ENCODE measurements around the gene CCL20. TPM values are rescaled to one million over a fixed set of nuclear protein-coding genes. Genes with fewer than 3 reads are reported as not detected.

Gene CCL20
- total RNA-seq, 1 experiment from 2014 or later, result not detected

DNA sequence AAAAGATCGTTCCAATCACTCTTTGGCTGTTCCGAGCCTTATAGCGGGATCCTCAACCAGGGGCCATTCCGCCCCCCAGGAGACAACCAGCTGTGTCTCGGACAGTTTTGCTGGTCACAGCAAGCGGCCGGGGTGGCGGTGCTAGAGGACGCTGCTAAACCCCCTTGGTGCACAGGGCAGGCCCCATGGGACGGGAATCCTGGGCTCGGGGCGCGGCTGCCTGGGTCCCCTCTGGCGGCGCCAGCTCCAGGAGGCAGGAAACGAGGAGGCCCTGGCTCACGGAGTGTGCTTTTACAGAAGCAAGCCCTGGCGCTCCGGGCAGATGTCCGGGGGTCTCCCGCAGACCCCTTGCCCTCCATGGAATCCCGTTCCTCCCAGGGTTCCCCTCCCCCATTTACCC is 45.8 kb upstream of the CCL20 start:
- Histone ChIP-seq H3K4me3 (ENCODE audit: low read depth, low read length, poor library complexity, severe bottlenecking) (no peak overlapping the region), H3K9me3 (ENCODE audit: low read depth, low read length, poor library complexity, severe bottlenecking) (no peaks in the 10 kb centered on the region), H3K27me3 (replicated peaks; ENCODE audit: insufficient read depth, low read depth, low read length, poor library complexity) (no peaks in the 10 kb centered on the region), H3K36me3 (ENCODE audit: insufficient read depth, low read length, poor library complexity, severe bottlenecking) (no peaks in the 10 kb centered on the region), H3K27ac (ENCODE audit: low read depth, low read length, poor library complexity, severe bottlenecking) (no peak overlapping the region), H3K4me1 (ENCODE audit: insufficient read depth, low read length, poor library complexity, severe bottlenecking) (peaks cover 7% of the 10 kb centered on the region)
- intact Hi-C loops (cut with micrococcal nuclease; ENCODE audit: unreplicated experiment), result loop anchor here (2.0 to 5.0 kb wide), 4 partner anchors 109 to 636 kb away; no protein-coding TSS in a partner anchor
- DNase-seq (ENCODE audit: low spot score), result no peak
- ChIA-PET POLR2A (ENCODE audit: low non-redundant PET) (no interaction called here), CTCF (no interaction called here)
- BruUV-seq (replicated peaks), result no TSS peak
- TF ChIP-seq EZH2 (IDR thresholded peaks at IDR 0.05; ENCODE audit: borderline replicate concordance, low read depth, low read length, poor library complexity, severe bottlenecking) (no peak), CTCF (conservative IDR thresholded peaks at IDR 0.05; ENCODE audit: low read depth, low read length) (no peak)

DNA sequence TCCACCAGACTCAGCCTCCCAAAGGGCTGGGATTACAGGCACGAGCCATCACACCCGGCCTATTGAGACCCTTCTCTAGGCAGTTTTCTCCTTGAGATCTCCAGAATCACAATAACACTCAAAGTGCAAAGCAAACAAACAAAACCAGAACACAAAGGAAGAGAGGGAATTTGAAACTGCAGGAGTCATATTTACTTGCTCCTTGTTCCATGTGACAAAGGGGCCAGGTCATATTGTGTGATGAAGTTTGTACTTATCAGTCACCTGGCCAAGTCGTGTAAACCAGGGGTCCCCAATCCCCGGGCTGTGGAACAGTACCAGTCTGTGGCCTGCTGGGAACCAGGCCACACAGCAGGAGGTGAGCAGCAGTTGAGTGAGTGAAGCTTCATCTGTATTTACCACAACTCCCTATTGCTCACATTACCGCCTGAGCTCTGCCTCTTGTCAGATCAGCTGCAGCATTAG is 41.4 kb upstream of the CCL20 start:
- BruUV-seq (replicated peaks), result no TSS peak
- no peak for DNase-seq (ENCODE audit: low spot score)
- CTCF ChIA-PET, result no interaction called here

DNA sequence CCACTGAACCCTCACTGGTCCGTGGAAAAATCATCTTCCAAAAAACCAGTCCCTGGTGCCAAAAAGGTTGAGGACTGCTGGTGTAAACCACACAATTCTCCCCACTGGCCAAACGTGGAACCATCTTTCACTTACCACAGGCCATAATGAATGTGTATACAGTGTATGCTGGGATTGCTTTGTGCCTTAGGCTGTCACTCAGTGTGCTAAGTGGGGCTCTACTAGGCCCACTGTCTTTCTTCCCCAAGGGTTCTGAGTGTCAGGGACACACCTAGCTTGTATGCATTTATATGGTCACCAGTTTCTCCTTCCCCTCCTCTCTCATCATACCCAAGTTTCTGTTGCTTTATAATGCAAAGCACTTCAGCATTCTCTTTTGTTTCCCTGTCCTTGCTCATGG is 40.7 kb upstream of the CCL20 start:
- POLR2A ChIA-PET (ENCODE audit: low non-redundant PET), result no interaction called here
- no peak for DNase-seq (ENCODE audit: low spot score)

More for the DNA sequence above, 41.4 kb upstream of the CCL20 start:
- Histone ChIP-seq H3K27me3 (replicated peaks; ENCODE audit: insufficient read depth, low read depth, low read length, poor library complexity) (no peaks in the 10 kb centered on the region), H3K27ac (ENCODE audit: low read depth, low read length, poor library complexity, severe bottlenecking) (no peak overlapping the region), H3K4me1 (ENCODE audit: insufficient read depth, low read length, poor library complexity, severe bottlenecking) (no peaks in the 10 kb centered on the region), H3K4me3 (ENCODE audit: low read depth, low read length, poor library complexity, severe bottlenecking) (no peak overlapping the region), H3K9me3 (ENCODE audit: low read depth, low read length, poor library complexity, severe bottlenecking) (no peaks in the 10 kb centered on the region), H3K36me3 (ENCODE audit: insufficient read depth, low read length, poor library complexity, severe bottlenecking) (no peaks in the 10 kb centered on the region)
- TF ChIP-seq EZH2 (IDR thresholded peaks at IDR 0.05; ENCODE audit: borderline replicate concordance, low read depth, low read length, poor library complexity, severe bottlenecking) (no peak), CTCF (conservative IDR thresholded peaks at IDR 0.05; ENCODE audit: low read depth, low read length) (no peak)
- POLR2A ChIA-PET (ENCODE audit: low non-redundant PET), result no interaction called here
- intact Hi-C loops (cut with micrococcal nuclease; ENCODE audit: unreplicated experiment), result no loop called here

More for the DNA sequence above, 40.7 kb upstream of the CCL20 start:
- no TSS peak for BruUV-seq (replicated peaks)
- H3K27ac ChIP-seq (ENCODE audit: low read depth, low read length, poor library complexity, severe bottlenecking), result no peak overlapping the region
- H3K36me3 ChIP-seq (ENCODE audit: insufficient read depth, low read length, poor library complexity, severe bottlenecking), result no peaks in the 10 kb centered on the region
- CTCF ChIA-PET, result no interaction called here
- H3K9me3 ChIP-seq (ENCODE audit: low read depth, low read length, poor library complexity, severe bottlenecking), result no peaks in the 10 kb centered on the region
- no peaks in the 10 kb centered on the region for H3K4me1 ChIP-seq (ENCODE audit: insufficient read depth, low read length, poor library complexity, severe bottlenecking)
- H3K4me3 ChIP-seq (ENCODE audit: low read depth, low read length, poor library complexity, severe bottlenecking), result no peak overlapping the region
- H3K27me3 ChIP-seq (replicated peaks; ENCODE audit: insufficient read depth, low read depth, low read length, poor library complexity), result no peaks in the 10 kb centered on the region
- intact Hi-C loops (cut with micrococcal nuclease; ENCODE audit: unreplicated experiment), result no loop called here
- TF ChIP-seq EZH2 (IDR thresholded peaks at IDR 0.05; ENCODE audit: borderline replicate concordance, low read depth, low read length, poor library complexity, severe bottlenecking) (no peak), CTCF (conservative IDR thresholded peaks at IDR 0.05; ENCODE audit: low read depth, low read length) (no peak)

Data from A673 (cell line).